IPS-NIHi7 (cell line): ENCODE results near the gene EPB41L4B.

Experiments used
- DNase-seq: peaks from one replicate; pipeline ENCODE4 v3.0.0; 2012; ENCODE audit warnings: mixed read lengths; ENCODE audit errors: extremely low spot score

EPB41L4B gene

DNA sequence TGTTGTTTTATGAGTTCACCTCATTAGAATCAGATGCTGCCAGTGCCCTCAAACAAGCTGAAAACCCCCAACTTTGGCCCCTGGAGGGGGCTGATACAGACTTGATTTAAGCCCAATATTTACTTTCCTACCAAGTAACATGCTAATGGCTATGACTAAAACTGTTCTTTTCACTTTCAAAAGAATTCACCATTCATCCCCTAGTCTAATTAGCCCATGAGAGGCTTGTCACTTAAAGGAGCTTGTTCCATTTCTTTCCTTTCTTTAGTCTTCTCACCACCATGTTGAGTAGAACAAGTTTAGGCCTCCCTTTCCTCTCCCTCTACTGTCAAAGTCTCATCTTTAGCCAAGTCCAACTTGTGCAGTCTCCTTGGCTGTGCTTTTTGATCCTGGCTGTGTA is 50.4 kb downstream of the EPB41L4B start:
- no peak for DNase-seq

GRCh38 chr9:109269839-109270238 is 51.0 kb downstream of the EPB41L4B start:
- DNase-seq, result no peak

GRCh38 chr9:109269081-109269480 is 51.8 kb downstream of the EPB41L4B start:
- DNase-seq, result no peak

DNA sequence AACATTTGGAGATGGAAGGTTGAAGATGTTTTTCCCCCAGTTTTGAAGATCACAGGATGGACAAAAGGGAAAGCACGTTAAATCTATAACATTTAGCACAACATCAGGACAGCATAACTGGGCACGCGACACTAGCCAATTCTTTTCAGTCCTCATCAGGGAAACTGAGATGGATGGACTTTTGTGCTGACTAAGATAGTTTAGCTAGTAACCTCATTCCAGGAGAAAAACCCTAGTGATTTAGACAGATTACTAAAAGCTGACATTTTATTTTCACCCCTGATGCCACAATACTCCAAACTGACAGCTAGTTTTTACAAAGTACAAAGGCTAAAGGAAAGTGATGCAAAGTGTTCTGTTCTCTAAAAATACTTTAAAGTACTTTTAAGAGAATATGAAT is 53.3 kb downstream of the EPB41L4B start:
- no peak for DNase-seq

- DNase-seq, result no peak
Observed at GRCh38 chr9:109264877-109265587, 55.8 kb downstream of the EPB41L4B start.

GRCh38 chr9:109263358-109263757 is 57.5 kb downstream of the EPB41L4B start:
- DNase-seq, result no peak

DNA sequence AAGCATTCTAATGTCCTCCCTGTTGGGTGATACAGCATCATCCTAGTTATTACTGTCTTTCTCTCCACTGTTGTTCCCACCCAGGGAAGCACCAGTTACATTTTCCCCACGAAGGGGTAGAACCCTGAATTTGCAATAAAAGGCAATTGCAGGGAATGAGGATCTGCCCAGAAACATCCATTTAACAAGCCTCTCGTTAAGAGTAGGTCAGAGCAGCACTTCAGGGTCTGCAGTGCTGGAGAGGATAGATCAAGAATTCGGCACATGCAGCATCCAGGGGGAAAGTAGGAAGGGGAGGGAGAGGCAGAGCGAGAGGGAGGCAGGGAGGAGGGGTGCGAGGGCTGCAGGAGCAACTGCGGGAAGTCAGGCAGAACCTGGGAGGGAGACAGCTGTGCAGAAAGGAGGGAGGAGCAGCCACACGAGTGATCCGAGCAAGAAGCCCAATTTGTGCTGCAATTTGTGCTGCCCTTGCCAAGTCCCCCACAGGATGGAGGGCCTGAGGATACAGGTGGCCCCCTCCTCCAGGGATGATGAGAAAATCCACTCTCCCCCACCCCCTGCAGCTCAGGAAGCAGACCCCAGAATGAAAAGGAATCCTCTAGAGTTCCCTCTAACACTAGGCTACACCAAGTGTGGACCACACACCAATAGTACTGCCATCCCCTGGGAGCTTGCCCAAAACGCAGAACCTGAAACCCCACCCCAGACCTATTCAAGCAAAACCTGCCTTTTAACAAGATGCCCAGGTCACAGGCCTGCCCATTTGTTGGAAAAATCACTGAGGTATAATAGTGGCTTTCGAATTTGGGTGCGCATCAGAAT is 62.2 kb downstream of the EPB41L4B start:
- peak; percentile 69 for DNase-seq

GRCh38 chr9:109256336-109256735 is 64.5 kb downstream of the EPB41L4B start:
- DNase-seq, result no peak

- no peak for DNase-seq
Observed at GRCh38 chr9:109255394-109255793, 65.5 kb downstream of the EPB41L4B start.

- DNase-seq, result no peak
Observed at GRCh38 chr9:109254317-109254716, 66.5 kb downstream of the EPB41L4B start.

- DNase-seq, result no peak
Observed at GRCh38 chr9:109253637-109254284, 67.1 kb downstream of the EPB41L4B start.

DNA sequence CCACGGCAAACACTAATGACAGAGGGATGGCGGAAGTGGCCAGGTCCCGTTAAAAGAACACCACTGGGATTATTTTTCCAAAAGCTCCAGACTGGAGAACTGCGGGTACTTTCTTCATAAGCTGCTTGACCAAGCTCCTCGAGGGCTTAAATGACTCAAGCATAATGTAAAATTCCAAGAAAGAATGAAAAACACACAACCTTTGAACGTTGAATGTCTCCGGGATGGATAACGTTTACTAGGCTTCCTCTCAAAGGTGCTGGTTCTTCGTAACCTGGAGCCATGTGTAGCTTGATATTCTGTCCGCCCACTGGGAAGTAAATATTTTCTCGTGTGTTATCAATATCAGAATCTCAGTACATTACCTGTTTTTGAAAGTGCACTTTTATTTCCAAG is 67.6 kb downstream of the EPB41L4B start:
- no peak for DNase-seq

DNA sequence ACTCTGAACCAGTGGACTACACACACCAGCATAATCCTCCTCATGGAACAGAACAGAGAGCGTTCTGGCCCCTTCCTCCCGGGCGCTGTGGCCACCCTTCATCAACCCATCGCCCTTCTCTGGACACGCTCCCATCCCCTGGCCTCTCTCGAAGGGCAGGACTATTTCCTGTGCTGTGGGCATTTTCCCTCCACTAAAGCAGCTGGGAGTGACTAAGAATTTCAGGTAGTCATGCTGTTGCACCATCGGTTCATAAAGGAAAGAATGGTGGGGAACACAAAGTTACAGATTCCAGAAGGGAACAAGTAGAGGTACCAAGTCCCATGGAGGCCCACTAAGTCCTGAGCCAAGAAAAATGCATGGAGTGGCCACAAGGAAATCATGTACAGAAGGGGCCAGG is 68.6 kb downstream of the EPB41L4B start:
- no peak for DNase-seq

DNA sequence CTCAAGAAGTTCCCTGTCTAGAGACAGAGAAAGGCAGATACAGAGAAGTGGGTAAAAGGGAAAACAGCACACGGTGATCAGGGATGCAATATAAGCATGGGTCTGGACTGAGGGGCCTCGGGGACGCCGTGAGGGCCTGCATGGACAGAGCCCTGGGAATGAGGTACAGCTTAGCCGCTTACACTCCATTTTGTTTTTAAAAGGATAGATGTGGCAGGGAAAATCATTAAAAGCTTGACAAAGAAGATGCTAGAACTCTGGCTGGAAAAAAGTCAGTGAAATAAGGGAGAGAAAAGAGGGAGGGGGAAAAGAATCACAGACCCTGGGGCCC is 69.1 kb downstream of the EPB41L4B start:
- DNase-seq, result no peak

- DNase-seq, result peak; percentile 29
Observed at GRCh38 chr9:109251080-109251775, 69.6 kb downstream of the EPB41L4B start.

GRCh38 chr9:109250771-109251079 is 70.1 kb downstream of the EPB41L4B start:
- DNase-seq, result no peak

DNA sequence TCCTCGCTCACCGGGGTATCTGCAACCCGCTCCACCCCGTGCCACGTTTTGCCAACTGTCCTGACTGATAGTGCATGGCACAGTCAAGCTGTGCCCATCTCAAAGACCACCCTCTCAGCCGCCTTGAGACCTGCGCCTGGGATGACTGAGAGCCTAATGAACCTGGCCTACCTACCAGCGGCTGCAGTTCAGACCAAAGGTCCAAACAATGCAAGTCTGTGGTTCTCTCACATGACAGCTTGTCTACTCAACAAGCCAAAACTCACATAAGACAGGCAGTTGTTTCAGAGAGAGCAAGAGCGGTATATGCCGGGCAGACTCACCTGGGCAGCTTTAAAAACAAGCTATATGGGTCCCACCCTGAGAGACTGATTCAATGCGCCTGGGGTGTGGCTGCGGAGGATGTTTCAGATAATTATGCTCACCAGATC is 70.5 kb downstream of the EPB41L4B start:
- no peak for DNase-seq

DNA sequence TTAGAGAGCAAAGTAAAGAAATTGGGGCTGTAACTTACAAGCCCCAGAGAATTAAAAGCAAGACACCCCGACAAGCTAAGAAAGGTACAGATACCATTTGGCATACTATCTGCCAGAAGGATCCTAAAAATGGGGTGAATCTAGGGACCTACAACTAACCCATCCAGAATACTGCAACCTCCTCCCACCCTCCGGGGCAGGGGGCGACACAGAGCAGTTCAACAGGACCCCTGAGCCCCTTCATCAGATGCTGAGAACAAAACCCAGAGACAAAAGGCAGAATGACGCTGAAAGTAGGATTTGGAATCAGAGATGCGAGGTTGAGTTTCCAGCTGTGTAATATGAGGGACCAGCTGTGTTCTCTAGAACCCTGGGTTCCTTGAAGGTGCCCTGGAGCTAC is 71.2 kb downstream of the EPB41L4B start:
- DNase-seq, result peak; percentile 61

DNA sequence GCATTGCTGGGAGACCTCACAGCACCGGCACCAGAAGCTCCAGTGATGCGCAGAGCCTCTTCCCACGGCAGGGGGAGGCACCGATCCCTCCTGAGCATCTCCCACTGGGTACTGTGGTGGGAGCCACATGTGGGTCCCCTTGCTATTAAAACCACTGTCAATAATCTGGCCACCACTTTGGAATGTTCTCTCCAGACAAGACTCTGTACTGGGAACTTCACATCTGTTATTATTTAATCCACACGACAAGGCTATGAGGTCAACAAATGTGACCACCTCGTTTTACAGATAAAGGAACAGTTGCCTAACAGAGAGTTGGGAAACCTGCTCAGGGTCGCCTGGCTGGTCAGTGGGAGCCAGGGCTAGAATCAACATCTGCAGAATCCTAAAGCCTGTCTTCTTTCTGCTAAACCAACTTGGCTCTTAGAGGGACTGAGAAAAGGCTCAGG is 72.7 kb downstream of the EPB41L4B start:
- peak; percentile 26 for DNase-seq

GRCh38 chr9:109247228-109247627 is 73.6 kb downstream of the EPB41L4B start:
- no peak for DNase-seq

GRCh38 chr9:109246533-109246932 is 74.3 kb downstream of the EPB41L4B start:
- no peak for DNase-seq

- DNase-seq, result no peak
Observed at GRCh38 chr9:109245310-109245897, 75.5 kb downstream of the EPB41L4B start.
